A673 (cell line): ENCODE results near the gene TMTC2.
"Not testable (repeated sequence)": the region's sequence is repeated elsewhere in the genome, so short reads cannot be mapped to it uniquely, and the experiment has no call there.

Source experiments
- CTCF ChIP-seq: fragments of 300-800, 200-600 bp; sonication (generic); conservative IDR thresholded peaks from 2 replicates; pipeline ENCODE4 v1.5.1; 2017; ENCODE audit warnings: low read depth, mild to moderate bottlenecking, antibody characterized with exemption, low read length, moderate library complexity, mixed read lengths
- EZH2 ChIP-seq: fragments of 200-600 bp; sonication (generic); IDR thresholded peaks from 2 replicates; pipeline ENCODE4 v1.6.1; 2017; ENCODE audit warnings: borderline replicate concordance, low read depth, mild to moderate bottlenecking, mixed read lengths, antibody characterized with exemption, low read length; ENCODE audit not compliant: poor library complexity, severe bottlenecking

- TF ChIP-seq CTCF, EZH2: not testable (repeated sequence)
Observed at GRCh38 chr12:83117926-83118325, 431.2 kb downstream of the TMTC2 start.
